DMS 273 (cell line): ENCODE measurements around the gene PSKH1.
"Not testable (repeated sequence)": the region's sequence is repeated elsewhere in the genome, so short reads cannot be mapped to it uniquely, and the experiment has no call there.

Experiments
- DNase-seq: peaks from one replicate; lab custom pipeline; 2025; ENCODE audit not compliant: unreplicated experiment; lab: John Stamatoyannopoulos, UW

PSKH1 gene

GRCh38 chr16:67892899-67893742 lies at the start of gene PSKH1:
Gene PSKH1 (plus strand): TSS chr16:67893254. CDS start chr16:67908750, 15,496 bp downstream.
- DNase-seq = peak; percentile 98

- DNase-seq = no peak
Observed at GRCh38 chr16:67843343-67843765, 49.7 kb upstream of the PSKH1 start.

- DNase-seq = peak; percentile 35
Observed at GRCh38 chr16:67844497-67844896, 48.6 kb upstream of the PSKH1 start.

- peak; percentile 51 for DNase-seq
Observed at GRCh38 chr16:67845291-67846062, 47.6 kb upstream of the PSKH1 start.

- no peak for DNase-seq
Observed at GRCh38 chr16:67846063-67846319, 47.1 kb upstream of the PSKH1 start.

GRCh38 chr16:67846320-67847063 lies 46.6 kb upstream of the PSKH1 start, which contains the start of gene NUTF2:
Gene NUTF2 (plus strand): TSS chr16:67846933. CDS start chr16:67865131, 18,198 bp downstream.
- peak; percentile 99 for DNase-seq

- DNase-seq = peak; percentile 90
Observed at GRCh38 chr16:67847064-67847861, 45.8 kb upstream of the PSKH1 start, which contains the start of gene CENPT. Gene CENPT (minus strand): TSS chr16:67847693. CDS start chr16:67833859, 13,834 bp downstream.

- no peak for DNase-seq
Observed at GRCh38 chr16:67848118-67848517, 44.9 kb upstream of the PSKH1 start.

GRCh38 chr16:67853670-67854069 lies 39.4 kb upstream of the PSKH1 start:
- DNase-seq = no peak

GRCh38 chr16:67855789-67856188 lies 37.3 kb upstream of the PSKH1 start:
- DNase-seq = no peak

- no peak for DNase-seq
Observed at GRCh38 chr16:67856927-67857546, 36.0 kb upstream of the PSKH1 start.

GRCh38 chr16:67857547-67858233 lies 35.4 kb upstream of the PSKH1 start:
- no peak for DNase-seq

- no peak for DNase-seq
Observed at GRCh38 chr16:67858500-67858899, 34.6 kb upstream of the PSKH1 start.

- no peak for DNase-seq
Observed at GRCh38 chr16:67860589-67861398, 32.3 kb upstream of the PSKH1 start.

- no peak for DNase-seq
Observed at GRCh38 chr16:67861877-67862276, 31.2 kb upstream of the PSKH1 start.

GRCh38 chr16:67862623-67863583 lies 30.2 kb upstream of the PSKH1 start:
- DNase-seq = no peak

GRCh38 chr16:67864044-67864443 lies 29.0 kb upstream of the PSKH1 start:
- DNase-seq = not testable (repeated sequence)

GRCh38 chr16:67864594-67864993 lies 28.5 kb upstream of the PSKH1 start:
- no peak for DNase-seq
